ENCODE results near the gene ASPG. TPM values are rescaled to one million over a fixed set of nuclear protein-coding genes. Genes with fewer than 3 reads are reported as not detected.
"Not testable (repeated sequence)": the region's sequence is repeated elsewhere in the genome, so short reads cannot be mapped to it uniquely, and the experiment has no call there.

Gene ASPG
- total RNA-seq, 1 experiment from 2014 or later: not detected

- H3K4me3 ChIP-seq (ENCODE audit: low read depth in 2 of 2, low read length in 2 of 2): no peak overlapping the region
- POLR2A ChIA-PET: no interaction called here
- no peak overlapping the region for H3K27ac ChIP-seq (ENCODE audit: low read length)
- TF ChIP-seq SIN3A (IDR thresholded peaks at IDR 0.05; ENCODE audit: borderline replicate concordance, insufficient read depth, low read depth, low read length): no peak
- TF ChIP-seq REST (IDR thresholded peaks at IDR 0.05; ENCODE audit: insufficient read depth in 1 of 2, low read depth in 2 of 2, low read length in 1 of 2): no peak
- no peak for TF ChIP-seq TCF7L2 (IDR thresholded peaks at IDR 0.05; ENCODE audit: low read depth, low read length)
- TF ChIP-seq, protein P1, sequence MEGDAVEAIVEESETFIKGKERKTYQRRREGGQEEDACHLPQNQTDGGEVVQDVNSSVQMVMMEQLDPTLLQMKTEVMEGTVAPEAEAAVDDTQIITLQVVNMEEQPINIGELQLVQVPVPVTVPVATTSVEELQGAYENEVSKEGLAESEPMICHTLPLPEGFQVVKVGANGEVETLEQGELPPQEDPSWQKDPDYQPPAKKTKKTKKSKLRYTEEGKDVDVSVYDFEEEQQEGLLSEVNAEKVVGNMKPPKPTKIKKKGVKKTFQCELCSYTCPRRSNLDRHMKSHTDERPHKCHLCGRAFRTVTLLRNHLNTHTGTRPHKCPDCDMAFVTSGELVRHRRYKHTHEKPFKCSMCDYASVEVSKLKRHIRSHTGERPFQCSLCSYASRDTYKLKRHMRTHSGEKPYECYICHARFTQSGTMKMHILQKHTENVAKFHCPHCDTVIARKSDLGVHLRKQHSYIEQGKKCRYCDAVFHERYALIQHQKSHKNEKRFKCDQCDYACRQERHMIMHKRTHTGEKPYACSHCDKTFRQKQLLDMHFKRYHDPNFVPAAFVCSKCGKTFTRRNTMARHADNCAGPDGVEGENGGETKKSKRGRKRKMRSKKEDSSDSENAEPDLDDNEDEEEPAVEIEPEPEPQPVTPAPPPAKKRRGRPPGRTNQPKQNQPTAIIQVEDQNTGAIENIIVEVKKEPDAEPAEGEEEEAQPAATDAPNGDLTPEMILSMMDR (IDR thresholded peaks at IDR 0.05): no peak
- TF ChIP-seq POLR2AphosphoS5 (IDR thresholded peaks at IDR 0.05; ENCODE audit: low read depth, low read length): no peak
- CTCF ChIA-PET: no interaction called here
- intact Hi-C loops (cut with micrococcal nuclease; ENCODE audit: unreplicated experiment) (no loop called here), in situ Hi-C loops (cut with HindIII; ENCODE audit: low pct_unique_long_range_greater_than_20kb, low sequenced_read_pairs) (no loop called here)
- no peaks in the 10 kb centered on the region for H3K27me3 ChIP-seq (ENCODE audit: control insufficient read depth, insufficient read depth, low read length)
- no peaks in the 10 kb centered on the region for H3K9me3 ChIP-seq (ENCODE audit: control insufficient read depth, insufficient read depth, low read depth, low read length)
- H3K36me3 ChIP-seq (ENCODE audit: control insufficient read depth, insufficient read depth, low read length): no peaks in the 10 kb centered on the region
- BruUV-seq (replicated peaks): no TSS peak
- H3K4me1 ChIP-seq (ENCODE audit: control insufficient read depth, insufficient read depth, low read length): peaks cover 5% of the 10 kb centered on the region
- ATAC-seq (no peak), DNase-seq (ENCODE audit: low read depth, low spot score) (no peak)
These were observed 66.7 kb downstream of the ASPG start for GRCh38 chr14:104152246-104152575.

GRCh38 chr14:104152686-104153393, 67.3 kb downstream of the ASPG start:
- Histone ChIP-seq H3K27ac (ENCODE audit: low read length) (no peak overlapping the region), H3K9me3 (ENCODE audit: control insufficient read depth, insufficient read depth, low read depth, low read length) (no peaks in the 10 kb centered on the region), H3K27me3 (ENCODE audit: control insufficient read depth, insufficient read depth, low read length) (no peaks in the 10 kb centered on the region), H3K36me3 (ENCODE audit: control insufficient read depth, insufficient read depth, low read length) (no peaks in the 10 kb centered on the region), H3K4me1 (ENCODE audit: control insufficient read depth, insufficient read depth, low read length) (peaks cover 5% of the 10 kb centered on the region), H3K4me3 (ENCODE audit: low read depth in 2 of 2, low read length in 2 of 2) (no peak overlapping the region)
- ChIA-PET CTCF (no interaction called here), POLR2A (no interaction called here)
- TF ChIP-seq POLR2AphosphoS5 (IDR thresholded peaks at IDR 0.05; ENCODE audit: low read depth, low read length): no peak
- TF ChIP-seq TCF7L2 (IDR thresholded peaks at IDR 0.05; ENCODE audit: low read depth, low read length): no peak
- TF ChIP-seq, protein P1 (IDR thresholded peaks at IDR 0.05): no peak
- TF ChIP-seq SIN3A (IDR thresholded peaks at IDR 0.05; ENCODE audit: borderline replicate concordance, insufficient read depth, low read depth, low read length): no peak
- TF ChIP-seq REST (IDR thresholded peaks at IDR 0.05; ENCODE audit: insufficient read depth in 1 of 2, low read depth in 2 of 2, low read length in 1 of 2): no peak
- DNase-seq (ENCODE audit: low read depth, low spot score) (no peak), ATAC-seq (no peak)
- intact Hi-C loops (cut with micrococcal nuclease; ENCODE audit: unreplicated experiment) (no loop called here), in situ Hi-C loops (cut with HindIII; ENCODE audit: low pct_unique_long_range_greater_than_20kb, low sequenced_read_pairs) (no loop called here)
- no TSS peak for BruUV-seq (replicated peaks)

DNA sequence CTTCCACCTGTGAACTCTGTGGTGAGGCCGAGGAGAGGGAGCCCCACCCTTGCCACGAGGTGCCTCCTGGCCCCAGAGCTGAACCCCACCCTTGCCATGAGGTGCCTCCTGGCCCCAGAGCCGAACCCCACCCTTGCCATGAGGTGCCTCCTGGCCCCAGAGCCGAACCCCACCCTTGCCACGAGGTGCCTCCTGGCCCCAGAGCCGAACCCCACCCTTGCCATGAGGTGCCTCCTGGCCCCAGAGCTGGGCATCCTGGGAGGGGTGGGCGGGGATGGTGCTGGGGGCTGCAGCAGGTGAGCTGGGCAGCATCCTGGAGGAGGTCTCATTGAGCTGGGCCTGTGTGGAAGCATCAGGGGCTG, 67.9 kb downstream of the ASPG start:
- intact Hi-C loops (cut with micrococcal nuclease; ENCODE audit: unreplicated experiment); BruUV-seq (replicated peaks); POLR2A ChIA-PET; H3K9me3 ChIP-seq (ENCODE audit: control insufficient read depth, insufficient read depth, low read depth, low read length); CTCF ChIA-PET; H3K4me3 ChIP-seq (ENCODE audit: low read depth in 2 of 2, low read length in 2 of 2); in situ Hi-C loops (cut with HindIII; ENCODE audit: low pct_unique_long_range_greater_than_20kb, low sequenced_read_pairs); H3K27me3 ChIP-seq (ENCODE audit: control insufficient read depth, insufficient read depth, low read length); H3K36me3 ChIP-seq (ENCODE audit: control insufficient read depth, insufficient read depth, low read length); ATAC-seq; H3K4me1 ChIP-seq (ENCODE audit: control insufficient read depth, insufficient read depth, low read length); H3K27ac ChIP-seq (ENCODE audit: low read length); DNase-seq (ENCODE audit: low read depth, low spot score): not testable (repeated sequence)

Data from Panc1 (cell line).